ENCODE results near the gene KMT5C. TPM values are rescaled to one million over a fixed set of nuclear protein-coding genes. Genes with fewer than 3 reads are reported as not detected.

KMT5C gene
- total RNA-seq, 2 donors from 2014 or later = 10.2 to 25.2 TPM

DNA sequence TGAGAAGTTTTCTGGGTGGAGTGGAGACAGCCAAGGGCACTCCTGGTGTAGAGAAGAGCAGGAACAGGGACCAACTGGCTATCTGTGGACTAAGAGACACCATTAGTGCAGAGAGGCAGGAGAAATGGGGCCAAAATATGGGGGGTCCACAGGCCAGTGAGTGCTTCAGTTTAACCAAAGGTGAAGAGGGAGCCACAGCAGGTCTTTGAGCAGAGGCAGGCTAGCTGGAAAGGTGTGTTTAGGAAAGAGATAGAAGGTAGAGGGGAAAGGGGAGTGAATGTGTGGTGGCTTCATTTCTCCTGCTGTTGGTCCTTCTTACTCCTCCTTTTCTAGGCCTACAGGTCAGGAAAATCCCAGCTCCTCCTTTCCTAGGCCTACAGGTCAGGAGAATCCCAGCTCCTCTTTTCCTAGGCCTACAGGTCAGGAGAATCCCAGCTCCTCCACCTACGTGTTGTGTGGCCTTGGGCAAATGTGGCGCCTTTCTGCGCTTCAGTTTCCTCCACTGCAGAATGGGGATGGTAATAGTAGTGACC is 42.9 kb downstream of the KMT5C start:
- Histone ChIP-seq H3K4me3 (no peak overlapping the region), H3K36me3 (peaks cover 2% of the 10 kb centered on the region), H3K4me1 (ENCODE audit: control insufficient read depth in 1 of 2, low read depth in 2 of 2) (peaks cover 24 to 29% of the 10 kb centered on the region in 2 donors), H3K9me3 (no peaks in the 10 kb centered on the region), H3K27me3 (replicated peaks; ENCODE audit: insufficient read depth) (no peaks in the 10 kb centered on the region), H3K27ac (no peak overlapping the region)
- ATAC-seq (ENCODE audit: insufficient number of reproducible peaks, low FRiP score, low read depth) (no peak), DNase-seq (ENCODE audit: low spot score) (no peak)
- TF ChIP-seq, protein P1, sequence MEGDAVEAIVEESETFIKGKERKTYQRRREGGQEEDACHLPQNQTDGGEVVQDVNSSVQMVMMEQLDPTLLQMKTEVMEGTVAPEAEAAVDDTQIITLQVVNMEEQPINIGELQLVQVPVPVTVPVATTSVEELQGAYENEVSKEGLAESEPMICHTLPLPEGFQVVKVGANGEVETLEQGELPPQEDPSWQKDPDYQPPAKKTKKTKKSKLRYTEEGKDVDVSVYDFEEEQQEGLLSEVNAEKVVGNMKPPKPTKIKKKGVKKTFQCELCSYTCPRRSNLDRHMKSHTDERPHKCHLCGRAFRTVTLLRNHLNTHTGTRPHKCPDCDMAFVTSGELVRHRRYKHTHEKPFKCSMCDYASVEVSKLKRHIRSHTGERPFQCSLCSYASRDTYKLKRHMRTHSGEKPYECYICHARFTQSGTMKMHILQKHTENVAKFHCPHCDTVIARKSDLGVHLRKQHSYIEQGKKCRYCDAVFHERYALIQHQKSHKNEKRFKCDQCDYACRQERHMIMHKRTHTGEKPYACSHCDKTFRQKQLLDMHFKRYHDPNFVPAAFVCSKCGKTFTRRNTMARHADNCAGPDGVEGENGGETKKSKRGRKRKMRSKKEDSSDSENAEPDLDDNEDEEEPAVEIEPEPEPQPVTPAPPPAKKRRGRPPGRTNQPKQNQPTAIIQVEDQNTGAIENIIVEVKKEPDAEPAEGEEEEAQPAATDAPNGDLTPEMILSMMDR (IDR thresholded peaks at IDR 0.05) = no peak

DNA sequence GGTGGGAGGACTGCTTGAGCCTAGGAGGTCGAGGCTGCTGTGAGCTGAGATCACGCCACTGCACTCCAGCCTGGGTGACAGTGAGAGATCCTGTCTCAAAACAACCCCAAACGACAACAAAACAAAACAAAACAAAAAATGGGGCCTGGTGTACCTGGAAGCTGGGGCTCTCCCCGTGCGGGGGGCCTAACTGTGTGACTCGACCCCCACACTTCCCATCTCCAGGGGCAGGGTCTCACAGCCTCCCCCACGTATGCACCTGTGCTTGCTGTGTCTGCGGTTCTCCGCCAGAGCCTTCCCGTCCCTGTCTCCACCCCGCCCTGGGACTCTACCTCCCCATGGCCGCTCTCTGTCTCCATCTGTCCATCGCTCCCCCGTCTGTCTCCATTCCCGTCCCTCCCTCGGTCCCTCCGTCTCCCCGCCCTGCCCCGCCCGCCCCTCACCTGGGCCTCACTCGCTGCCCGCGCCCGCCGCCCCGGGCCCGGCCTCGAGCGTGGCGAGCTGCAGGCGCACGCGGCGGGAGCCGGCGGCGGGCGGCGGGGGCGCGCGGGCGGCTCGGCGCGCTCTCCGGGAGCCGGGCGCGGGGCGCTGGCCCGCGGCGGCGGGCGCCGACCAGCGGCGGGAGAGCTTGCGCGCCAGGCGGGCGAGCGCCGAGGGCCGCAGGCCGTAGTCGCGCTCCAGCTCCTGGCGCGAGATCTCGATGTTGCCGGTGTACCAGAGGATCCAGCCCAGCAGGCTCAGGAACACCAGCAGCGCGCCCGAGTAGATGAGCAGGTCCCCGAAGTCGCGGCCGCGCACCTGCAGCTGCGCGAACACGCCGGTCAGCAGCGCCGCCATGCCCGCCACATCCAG is 43.8 kb downstream of the KMT5C start:
- peaks cover 31 to 39% of the 10 kb centered on the region in 2 donors for H3K4me1 ChIP-seq (ENCODE audit: control insufficient read depth in 1 of 2, low read depth in 2 of 2)
- H3K27me3 ChIP-seq (replicated peaks; ENCODE audit: insufficient read depth) = no peaks in the 10 kb centered on the region
- H3K4me3 ChIP-seq = peak overlapping the region; percentile 99
- ATAC-seq (ENCODE audit: insufficient number of reproducible peaks, low FRiP score, low read depth) (no peak), DNase-seq (ENCODE audit: low spot score) (no peak)
- H3K36me3 ChIP-seq = peaks cover 9% of the 10 kb centered on the region
- no peaks in the 10 kb centered on the region for H3K9me3 ChIP-seq
- peak overlapping the region; percentile 95 to 99 for H3K27ac ChIP-seq
- TF ChIP-seq, protein P1 (IDR thresholded peaks at IDR 0.05) = no peak

DNA sequence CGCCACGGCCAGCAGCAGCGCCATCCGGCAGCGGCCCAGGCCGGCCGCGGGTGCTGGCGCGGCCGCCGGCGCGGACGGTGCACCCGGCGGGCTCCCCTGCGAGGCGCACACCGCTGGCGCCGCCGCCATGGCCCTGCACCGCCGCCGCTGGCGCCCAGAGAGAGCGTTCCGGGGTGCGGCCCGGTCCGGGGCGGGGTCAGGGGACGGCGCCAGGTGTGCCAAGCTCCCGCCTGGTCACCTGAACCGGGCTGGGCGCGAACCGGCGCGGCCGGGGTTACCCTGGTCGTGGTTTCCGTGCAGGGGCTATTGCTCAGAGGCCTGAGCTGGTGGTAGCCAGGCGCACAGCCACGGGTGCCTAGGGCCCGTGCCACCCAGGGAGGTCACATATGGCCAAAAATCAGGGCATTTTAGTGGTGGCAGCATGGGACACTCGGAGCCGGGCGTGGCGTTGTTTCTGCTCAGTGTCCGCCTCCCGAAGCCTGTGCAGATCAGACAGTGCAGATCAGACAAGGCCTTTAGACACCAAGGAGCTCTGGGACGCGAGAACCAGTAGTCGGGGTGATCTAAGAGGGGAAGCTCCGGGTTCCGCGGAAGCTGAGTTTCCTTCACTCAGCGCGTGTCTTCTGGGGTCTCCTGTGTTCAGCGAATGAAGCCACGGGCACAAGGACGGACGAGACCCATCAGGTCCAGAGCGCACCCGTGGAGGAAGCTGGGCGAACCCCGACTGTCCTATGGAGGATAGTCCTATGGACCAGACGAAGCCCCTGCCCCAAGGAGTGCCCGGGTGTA is 44.6 kb downstream of the KMT5C start, which contains the start of gene TMEM238:
TSS of gene TMEM238 (minus strand) at position 162 of the 789 bp plus-strand sequence. CDS start at position 129, 33 bp downstream.
- Histone ChIP-seq H3K4me3 (peak within 1 kb of the TSS; percentile 99), H3K36me3 (peaks cover 9% of the 10 kb centered on the region), H3K27ac (peak within 1 kb of the TSS; percentile 95 to 99), H3K4me1 (ENCODE audit: control insufficient read depth in 1 of 2, low read depth in 2 of 2) (peaks cover 31 to 47% of the 10 kb centered on the region in 2 donors), H3K27me3 (replicated peaks; ENCODE audit: insufficient read depth) (no peaks in the 10 kb centered on the region), H3K9me3 (no peaks in the 10 kb centered on the region)
- TF ChIP-seq, protein P1 (IDR thresholded peaks at IDR 0.05) = no peak
- ATAC-seq (ENCODE audit: insufficient number of reproducible peaks, low FRiP score, low read depth) (no peak), DNase-seq (ENCODE audit: low spot score) (no peak)

DNA sequence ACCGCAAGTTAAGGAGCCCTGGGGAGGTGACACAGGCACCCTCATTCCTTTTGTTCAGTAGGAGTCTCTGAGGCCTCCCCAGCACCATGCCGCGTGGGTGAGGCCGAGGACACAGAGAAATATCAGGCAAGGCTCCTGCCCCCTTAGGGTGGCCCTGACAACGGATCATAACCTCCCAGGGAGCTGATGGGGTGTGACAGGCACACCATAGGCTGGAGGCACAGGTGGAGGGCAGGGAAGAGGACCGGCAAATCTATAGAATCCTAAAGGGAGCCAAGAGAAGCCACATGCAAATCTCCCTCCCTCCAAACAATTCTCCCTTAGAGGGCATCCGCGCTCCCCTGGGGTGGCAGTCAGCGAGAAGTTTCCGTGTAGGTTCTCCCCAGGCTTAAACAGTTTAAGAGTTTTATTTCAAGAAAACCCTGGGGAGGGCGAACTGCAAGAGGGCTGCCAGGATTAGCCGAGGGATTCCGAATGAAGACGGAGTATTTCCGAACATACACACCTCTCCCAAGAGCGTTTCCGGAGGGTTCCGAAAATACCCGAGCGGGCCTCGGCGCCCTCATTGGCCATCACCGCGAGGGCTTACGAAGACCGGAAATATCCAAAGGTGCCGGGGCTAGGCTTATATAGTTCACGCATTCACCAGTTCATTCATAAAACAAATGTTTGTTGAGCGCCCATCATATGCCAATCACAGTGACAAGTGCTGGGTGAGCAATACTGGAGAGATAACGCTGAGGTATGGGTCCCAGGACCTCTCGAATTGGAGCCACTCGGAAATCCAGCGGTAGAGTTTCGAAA is 45.4 kb downstream of the KMT5C start:
- H3K4me3 ChIP-seq = peak overlapping the region; percentile 99
- no peaks in the 10 kb centered on the region for H3K27me3 ChIP-seq (replicated peaks; ENCODE audit: insufficient read depth)
- ATAC-seq (ENCODE audit: insufficient number of reproducible peaks, low FRiP score, low read depth) = peak; percentile 88
- peaks cover 31 to 52% of the 10 kb centered on the region in 2 donors for H3K4me1 ChIP-seq (ENCODE audit: control insufficient read depth in 1 of 2, low read depth in 2 of 2)
- H3K36me3 ChIP-seq = peaks cover 9% of the 10 kb centered on the region
- peak overlapping the region; percentile 95 to 99 for H3K27ac ChIP-seq
- H3K9me3 ChIP-seq = no peaks in the 10 kb centered on the region
- peak; percentile 95 for DNase-seq (ENCODE audit: low spot score)
- TF ChIP-seq, protein P1 (IDR thresholded peaks at IDR 0.05) = no peak

All from thoracic aorta (tissue), 2 donors.